Mesendoderm (in vitro differentiated cells): ENCODE data around the gene LSR.

Experiments used
- DNase-seq: peaks from one replicate; pipeline ENCODE4 v3.0.0; 2013
- H2AK5ac ChIP-seq: 2 replicates; pipeline ENCODE4 v1.6.1; 2013; ENCODE audit warnings: low read length, inconsistent platforms
- H2BK120ac ChIP-seq: 2 replicates; pipeline ENCODE4 v1.6.1; 2013; ENCODE audit warnings: low read depth, mild to moderate bottlenecking, low read length, moderate library complexity, mixed read lengths
- H2BK15ac ChIP-seq: replicated peaks from 2 replicates; pipeline ENCODE4 v1.6.1; 2013; ENCODE audit warnings: low read depth, mild to moderate bottlenecking, moderate library complexity
- H2BK5ac ChIP-seq: 2 replicates; pipeline ENCODE4 v1.6.1; 2013; ENCODE audit warnings: low read length, inconsistent platforms
- H3K18ac ChIP-seq: 2 replicates; pipeline ENCODE4 v1.6.1; 2013; ENCODE audit warnings: mild to moderate bottlenecking, low read length, mixed read lengths
- H3K23ac ChIP-seq: one replicate; pipeline ENCODE4 v1.6.1; 2013; ENCODE audit warnings: low read length
- H3K27ac ChIP-seq: 2 replicates; pipeline ENCODE4 v1.5.1; 2013; ENCODE audit warnings: low read depth, mild to moderate bottlenecking, inconsistent platforms, low read length, moderate library complexity
- H3K27me3 ChIP-seq: 2 replicates; pipeline ENCODE4 v1.6.1; 2013; ENCODE audit warnings: low read length, control low read depth, mild to moderate bottlenecking, inconsistent platforms; ENCODE audit not compliant: insufficient read depth, poor library complexity
- H3K36me3 ChIP-seq: 2 replicates; pipeline ENCODE4 v1.6.1; 2013; ENCODE audit warnings: low read length, inconsistent platforms; ENCODE audit not compliant: control insufficient read depth, insufficient read depth
- H3K4ac ChIP-seq: one replicate; pipeline ENCODE4 v1.6.1; 2013; ENCODE audit warnings: low read depth, mild to moderate bottlenecking, low read length, moderate library complexity
- H3K4me1 ChIP-seq: 2 replicates; pipeline ENCODE4 v1.6.1; 2013; ENCODE audit warnings: low read depth, low read length, inconsistent platforms; ENCODE audit not compliant: control insufficient read depth
- H3K4me2 ChIP-seq: 2 replicates; pipeline ENCODE4 v1.6.1; 2013; ENCODE audit warnings: low read length
- H3K4me3 ChIP-seq: 2 replicates; pipeline ENCODE4 v1.5.1; 2013; ENCODE audit warnings: mild to moderate bottlenecking, low read length
- H3K56ac ChIP-seq: one replicate; pipeline ENCODE4 v1.6.1; 2013; ENCODE audit warnings: low read length
- H3K79me1 ChIP-seq: 2 replicates; pipeline ENCODE4 v1.6.1; 2013; ENCODE audit warnings: low read length, inconsistent platforms
- H3K79me2 ChIP-seq: 2 replicates; pipeline ENCODE4 v1.6.1; 2013; ENCODE audit warnings: mild to moderate bottlenecking, low read length; ENCODE audit not compliant: control insufficient read depth, insufficient read depth
- H3K9ac ChIP-seq: 2 replicates; pipeline ENCODE4 v1.6.1; 2013; ENCODE audit warnings: low read length, inconsistent platforms
- H4K5ac ChIP-seq: one replicate; pipeline ENCODE4 v1.6.1; 2013; ENCODE audit warnings: low read length
- H4K8ac ChIP-seq: one replicate; pipeline ENCODE4 v1.6.1; 2013; ENCODE audit warnings: low read depth, mild to moderate bottlenecking, control low read depth, low read length, moderate library complexity
- WGBS: extraction: QIAGEN DNeasy Blood & Tissue Kit; methylation state at CpG from one replicate; pipeline ENCODE4 v1.1.7; 2013; ENCODE audit warnings: low lambda C conversion rate, missing lambda C conversion rate; ENCODE audit not compliant: insufficient coverage; ENCODE audit errors: extremely low coverage; 5-methylcytosine and 5-hydroxymethylcytosine counted together

Gene LSR

DNA sequence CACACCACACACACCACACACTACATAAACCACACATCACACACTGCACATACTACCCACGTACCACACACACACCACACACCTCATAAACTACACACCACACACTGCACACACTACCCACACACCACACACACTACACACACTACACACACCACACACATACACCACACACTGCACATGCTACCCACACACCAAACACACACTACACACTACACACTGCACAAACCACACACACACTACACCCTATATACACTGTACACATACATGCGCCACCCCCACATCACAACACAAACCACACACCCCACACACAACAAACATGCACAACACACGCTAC is 48.7 kb downstream of the LSR start:
- H3K27me3 ChIP-seq: no peaks in the 10 kb centered on the region
- no peak overlapping the region for H3K23ac ChIP-seq
- 100% methylated on average over 2 of the region's 3 CpGs for WGBS
- H3K4ac ChIP-seq: no peak overlapping the region
- H4K8ac ChIP-seq: no peak overlapping the region
- no peak overlapping the region for H2BK5ac ChIP-seq
- H3K79me2 ChIP-seq: no peaks in the 10 kb centered on the region
- H4K5ac ChIP-seq: no peak overlapping the region
- H3K4me1 ChIP-seq: no peaks in the 10 kb centered on the region
- no peak overlapping the region for H3K27ac ChIP-seq
- no peak overlapping the region for H2BK15ac ChIP-seq
- H3K79me1 ChIP-seq: no peaks in the 10 kb centered on the region
- no peak overlapping the region for H3K9ac ChIP-seq
- H2AK5ac ChIP-seq: peak overlapping the region; percentile 25
- no peak for DNase-seq
- no peaks in the 10 kb centered on the region for H3K36me3 ChIP-seq
- no peak overlapping the region for H2BK120ac ChIP-seq
- H3K4me2 ChIP-seq: no peak overlapping the region
- no peak overlapping the region for H3K18ac ChIP-seq
- no peak overlapping the region for H3K56ac ChIP-seq
- H3K4me3 ChIP-seq: no peak overlapping the region

DNA sequence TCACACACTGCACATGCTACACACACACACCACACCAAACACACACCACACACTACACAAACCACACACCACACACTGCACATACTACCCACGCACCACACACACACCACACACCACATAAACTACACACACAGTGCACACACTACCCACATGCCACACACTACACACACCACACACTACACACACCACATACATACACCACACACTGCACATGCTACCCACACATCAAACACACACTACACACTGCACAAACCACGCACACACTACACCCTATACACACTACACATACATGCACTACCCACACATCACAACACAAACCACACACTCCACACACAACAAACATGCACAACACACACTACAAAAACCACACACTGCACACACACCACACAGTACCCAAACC is 49.1 kb downstream of the LSR start:
- Histone ChIP-seq H2BK120ac (no peak overlapping the region), H3K56ac (no peak overlapping the region), H3K4me1 (no peaks in the 10 kb centered on the region), H3K36me3 (no peaks in the 10 kb centered on the region), H4K8ac (no peak overlapping the region), H3K4ac (no peak overlapping the region), H3K9ac (no peak overlapping the region), H3K27me3 (no peaks in the 10 kb centered on the region), H3K79me1 (no peaks in the 10 kb centered on the region), H3K23ac (no peak overlapping the region), H3K18ac (no peak overlapping the region), H3K79me2 (no peaks in the 10 kb centered on the region), H2BK5ac (no peak overlapping the region), H4K5ac (no peak overlapping the region), H3K4me2 (no peak overlapping the region), H3K4me3 (no peak overlapping the region), H3K27ac (no peak overlapping the region), H2AK5ac (no peak overlapping the region), H2BK15ac (no peak overlapping the region)
- 100% methylated on average over 2 of the region's 2 CpGs for WGBS
- DNase-seq: no peak

DNA sequence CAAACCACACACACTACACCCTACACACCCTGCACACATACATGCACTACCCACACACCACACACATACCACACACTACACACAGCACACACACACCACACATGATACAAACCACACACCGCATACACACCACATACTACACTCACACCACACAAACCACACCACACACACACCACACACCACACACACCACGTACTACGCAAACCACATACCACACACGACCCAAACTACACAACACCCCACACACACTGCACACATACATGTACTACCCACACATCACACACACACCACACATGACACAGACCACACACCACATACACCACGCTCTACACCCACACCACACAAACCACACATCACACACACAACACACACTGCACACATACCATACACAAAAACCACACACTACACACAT is 49.8 kb downstream of the LSR start:
- no peak overlapping the region for H3K4ac ChIP-seq
- no peak overlapping the region for H2BK120ac ChIP-seq
- no peak for DNase-seq
- no peak overlapping the region for H3K27ac ChIP-seq
- no peak overlapping the region for H3K23ac ChIP-seq
- H3K79me2 ChIP-seq: no peaks in the 10 kb centered on the region
- H3K4me1 ChIP-seq: no peaks in the 10 kb centered on the region
- H3K27me3 ChIP-seq: no peaks in the 10 kb centered on the region
- no peak overlapping the region for H2BK15ac ChIP-seq
- no peak overlapping the region for H3K56ac ChIP-seq
- no peak overlapping the region for H2BK5ac ChIP-seq
- H3K36me3 ChIP-seq: no peaks in the 10 kb centered on the region
- H3K9ac ChIP-seq: no peak overlapping the region
- no peak overlapping the region for H3K18ac ChIP-seq
- H2AK5ac ChIP-seq: no peak overlapping the region
- H3K4me3 ChIP-seq: no peak overlapping the region
- H4K8ac ChIP-seq: no peak overlapping the region
- 100% methylated on average over 5 of the region's 5 CpGs for WGBS
- no peaks in the 10 kb centered on the region for H3K79me1 ChIP-seq
- no peak overlapping the region for H3K4me2 ChIP-seq
- no peak overlapping the region for H4K5ac ChIP-seq

DNA sequence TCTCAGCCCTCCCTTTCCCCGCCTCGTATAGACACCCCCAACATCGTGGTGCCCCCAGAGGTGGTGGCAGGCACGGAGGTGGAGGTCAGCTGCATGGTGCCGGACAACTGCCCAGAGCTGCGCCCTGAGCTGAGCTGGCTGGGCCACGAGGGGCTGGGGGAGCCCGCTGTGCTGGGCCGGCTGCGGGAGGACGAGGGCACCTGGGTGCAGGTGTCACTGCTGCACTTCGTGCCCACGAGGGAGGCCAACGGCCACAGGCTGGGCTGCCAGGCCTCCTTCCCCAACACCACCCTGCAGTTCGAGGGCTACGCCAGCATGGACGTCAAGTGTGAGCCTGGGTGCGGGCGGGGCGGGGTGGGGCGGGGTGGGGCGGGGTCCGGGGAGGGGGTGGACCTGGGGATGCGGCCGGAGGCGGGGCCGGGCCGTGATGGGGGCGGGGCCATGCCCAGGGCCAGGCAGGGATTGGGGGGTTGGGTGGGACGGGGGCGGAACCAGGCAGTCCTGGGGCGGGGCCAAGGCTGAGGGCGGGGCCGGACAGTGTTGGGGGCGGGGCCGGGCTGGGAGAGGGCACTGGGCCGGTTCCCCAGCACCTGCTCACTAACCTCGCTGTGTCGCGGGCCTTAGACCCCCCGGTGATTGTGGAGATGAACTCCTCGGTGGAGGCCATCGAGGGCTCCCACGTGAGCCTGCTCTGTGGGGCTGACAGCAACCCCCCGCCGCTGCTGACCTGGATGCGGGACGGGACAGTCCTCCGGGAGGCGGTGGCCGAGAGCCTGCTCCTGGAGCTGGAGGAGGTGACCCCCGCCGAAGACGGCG is 50.9 kb downstream of the LSR start:
- DNase-seq: peak; percentile 43
- Histone ChIP-seq H3K4ac (no peak overlapping the region), H3K56ac (no peak overlapping the region), H3K27me3 (no peaks in the 10 kb centered on the region), H2BK120ac (no peak overlapping the region), H2AK5ac (no peak overlapping the region), H3K18ac (no peak overlapping the region), H3K79me2 (no peaks in the 10 kb centered on the region), H2BK5ac (no peak overlapping the region), H3K9ac (no peak overlapping the region), H3K27ac (no peak overlapping the region), H4K5ac (no peak overlapping the region), H3K4me2 (no peak overlapping the region), H3K23ac (no peak overlapping the region), H4K8ac (no peak overlapping the region), H3K36me3 (no peaks in the 10 kb centered on the region), H3K79me1 (no peaks in the 10 kb centered on the region), H3K4me3 (no peak overlapping the region), H3K4me1 (no peaks in the 10 kb centered on the region), H2BK15ac (no peak overlapping the region)
- WGBS: no CpG with 5 or more reads among the region's 55 CpGs

DNA sequence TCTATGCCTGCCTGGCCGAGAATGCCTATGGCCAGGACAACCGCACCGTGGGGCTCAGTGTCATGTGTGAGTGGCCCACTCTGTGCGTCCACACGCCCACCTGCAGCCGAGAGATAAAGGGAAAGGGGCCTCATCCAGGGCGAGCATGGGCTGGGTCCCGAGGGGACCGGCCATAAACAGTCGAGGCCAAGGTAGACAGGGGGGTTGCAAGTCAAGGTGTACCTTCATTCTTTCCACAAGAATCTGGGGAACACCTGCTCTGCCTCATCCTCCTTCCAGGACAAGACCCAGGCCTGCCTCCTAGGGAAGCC is 51.5 kb downstream of the LSR start:
- H3K4me3 ChIP-seq: no peak overlapping the region
- no peaks in the 10 kb centered on the region for H3K36me3 ChIP-seq
- no CpG with 5 or more reads among the region's 10 CpGs for WGBS
- no peak overlapping the region for H3K23ac ChIP-seq
- H3K79me1 ChIP-seq: no peaks in the 10 kb centered on the region
- no peak overlapping the region for H4K5ac ChIP-seq
- H3K4me2 ChIP-seq: no peak overlapping the region
- no peaks in the 10 kb centered on the region for H3K79me2 ChIP-seq
- no peak overlapping the region for H4K8ac ChIP-seq
- no peaks in the 10 kb centered on the region for H3K4me1 ChIP-seq
- no peak overlapping the region for H2BK5ac ChIP-seq
- no peak overlapping the region for H3K56ac ChIP-seq
- no peak overlapping the region for H3K9ac ChIP-seq
- no peak overlapping the region for H2AK5ac ChIP-seq
- H2BK120ac ChIP-seq: no peak overlapping the region
- no peak overlapping the region for H3K4ac ChIP-seq
- no peaks in the 10 kb centered on the region for H3K27me3 ChIP-seq
- no peak for DNase-seq
- no peak overlapping the region for H3K27ac ChIP-seq
- no peak overlapping the region for H2BK15ac ChIP-seq
- no peak overlapping the region for H3K18ac ChIP-seq

DNA sequence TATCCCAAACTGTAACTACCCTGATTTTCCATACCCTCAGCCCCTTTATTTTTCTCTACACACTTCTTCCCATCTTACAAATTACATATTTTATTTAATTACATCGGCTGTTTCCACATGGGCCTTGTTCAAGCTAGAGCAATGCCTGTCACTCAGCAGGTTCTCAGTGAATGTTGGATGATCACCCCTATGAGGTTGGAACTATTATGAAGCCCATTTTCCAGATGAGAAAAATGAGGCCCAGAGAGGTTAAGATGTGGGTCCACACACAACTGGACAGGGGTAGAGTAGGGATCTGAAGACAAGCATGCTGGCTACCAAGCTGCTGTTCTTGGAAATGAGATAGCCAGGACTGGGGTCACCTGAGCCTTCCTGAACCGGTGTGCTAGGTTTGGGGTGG is 53.2 kb downstream of the LSR start:
- no peaks in the 10 kb centered on the region for H3K27me3 ChIP-seq
- H3K4me3 ChIP-seq: no peak overlapping the region
- no peak overlapping the region for H3K4ac ChIP-seq
- no peaks in the 10 kb centered on the region for H3K36me3 ChIP-seq
- no peak overlapping the region for H2BK120ac ChIP-seq
- H3K27ac ChIP-seq: no peak overlapping the region
- H2BK5ac ChIP-seq: no peak overlapping the region
- H3K18ac ChIP-seq: no peak overlapping the region
- no peak overlapping the region for H4K5ac ChIP-seq
- H3K79me1 ChIP-seq: no peaks in the 10 kb centered on the region
- H3K56ac ChIP-seq: no peak overlapping the region
- H2BK15ac ChIP-seq: no peak overlapping the region
- no peak overlapping the region for H3K9ac ChIP-seq
- H3K79me2 ChIP-seq: no peaks in the 10 kb centered on the region
- no peak for DNase-seq
- H3K23ac ChIP-seq: no peak overlapping the region
- no peak overlapping the region for H3K4me2 ChIP-seq
- no peak overlapping the region for H2AK5ac ChIP-seq
- 100% methylated on average over 1 of the region's 2 CpGs for WGBS
- no peaks in the 10 kb centered on the region for H3K4me1 ChIP-seq
- no peak overlapping the region for H4K8ac ChIP-seq
